Right ventricle myocardium inferior (tissue), 1 donor: ENCODE results near the gene ENO2. TPM values are rescaled to one million over a fixed set of nuclear protein-coding genes. Genes with fewer than 3 reads are reported as not detected.
A peak's percentile ranks its signal among the peaks of the same experiment; 100 is the strongest.

Experiments
- ATAC-seq: fragments of 200-7000 bp; cut with Tn5 transposase; one replicate; pipeline ENCODE4 v1.9.1; 2020; ENCODE audit warnings: mild to moderate bottlenecking, moderate library complexity
- DNase-seq: peaks from one replicate; pipeline ENCODE4 v3.0.0; 2021; ENCODE audit errors: missing footprints
- intact Hi-C: fragments of 100-400 bp; cut with DNase I; formaldehyde crosslinking; loops from one replicate; pipeline ENCODE4 v1.11.0; 2022
- total RNA-seq: library from RNA; stranded (reverse); fragmentation: NEBNext Ultra II Directional; extraction: Animal tissue kit (Norgen Biotek cat#: 25700); gene quantifications from one replicate; pipeline ENCODE4 v1.2.1, GENCODE V29; 2021
- donor health status: DM: no; HTN: yes; CAD: no; lungs with severe emphysema.

ENO2 gene
- total RNA-seq, 1 donor from 2014 or later, result 10.2 TPM

- intact Hi-C loops, result no loop called here
- ATAC-seq, result no peak
- peak; percentile 31 for DNase-seq
These were observed 38.6 kb downstream of the ENO2 start for GRCh38 chr12:6952863-6953441.

- ATAC-seq (peak; percentile 58), DNase-seq (peak; percentile 84)
- intact Hi-C loops, result no loop called here
These were observed 39.3 kb downstream of the ENO2 start for GRCh38 chr12:6953442-6954315.

DNA sequence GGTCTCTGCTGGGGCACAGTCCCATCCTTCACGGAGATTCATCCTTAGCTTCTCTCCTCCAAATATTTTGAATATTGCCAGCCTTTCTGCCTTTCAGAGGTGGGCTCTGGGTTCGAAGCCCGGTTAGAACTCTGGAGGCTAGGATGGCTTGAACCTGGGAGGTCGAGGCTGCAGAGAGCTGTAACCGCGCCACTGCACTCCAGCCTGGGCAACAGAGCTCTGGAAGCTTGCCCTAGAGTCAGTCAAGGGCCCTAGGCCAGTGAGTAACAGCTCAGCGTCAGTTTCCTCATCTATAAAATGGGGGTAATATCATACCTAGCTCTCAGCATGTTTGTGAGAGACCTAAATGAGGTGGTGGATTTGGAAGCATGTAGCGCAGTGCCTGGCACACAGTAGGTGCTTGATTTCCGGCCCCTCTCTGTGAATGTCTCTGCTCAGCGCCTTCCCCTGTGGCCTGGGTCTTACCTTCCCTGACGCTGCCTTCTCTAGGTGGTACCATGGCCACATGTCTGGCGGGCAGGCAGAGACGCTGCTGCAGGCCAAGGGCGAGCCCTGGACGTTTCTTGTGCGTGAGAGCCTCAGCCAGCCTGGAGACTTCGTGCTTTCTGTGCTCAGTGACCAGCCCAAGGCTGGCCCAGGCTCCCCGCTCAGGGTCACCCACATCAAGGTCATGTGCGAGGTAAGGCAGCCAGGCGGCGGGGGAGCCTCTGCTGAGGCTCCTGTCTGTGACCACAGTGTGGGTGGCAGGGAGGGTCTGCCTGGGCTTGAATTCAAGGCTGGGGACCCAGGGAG, 40.1 kb downstream of the ENO2 start:
- DNase-seq (peak; percentile 37), ATAC-seq (no peak)
- intact Hi-C loops, result no loop called here

DNA sequence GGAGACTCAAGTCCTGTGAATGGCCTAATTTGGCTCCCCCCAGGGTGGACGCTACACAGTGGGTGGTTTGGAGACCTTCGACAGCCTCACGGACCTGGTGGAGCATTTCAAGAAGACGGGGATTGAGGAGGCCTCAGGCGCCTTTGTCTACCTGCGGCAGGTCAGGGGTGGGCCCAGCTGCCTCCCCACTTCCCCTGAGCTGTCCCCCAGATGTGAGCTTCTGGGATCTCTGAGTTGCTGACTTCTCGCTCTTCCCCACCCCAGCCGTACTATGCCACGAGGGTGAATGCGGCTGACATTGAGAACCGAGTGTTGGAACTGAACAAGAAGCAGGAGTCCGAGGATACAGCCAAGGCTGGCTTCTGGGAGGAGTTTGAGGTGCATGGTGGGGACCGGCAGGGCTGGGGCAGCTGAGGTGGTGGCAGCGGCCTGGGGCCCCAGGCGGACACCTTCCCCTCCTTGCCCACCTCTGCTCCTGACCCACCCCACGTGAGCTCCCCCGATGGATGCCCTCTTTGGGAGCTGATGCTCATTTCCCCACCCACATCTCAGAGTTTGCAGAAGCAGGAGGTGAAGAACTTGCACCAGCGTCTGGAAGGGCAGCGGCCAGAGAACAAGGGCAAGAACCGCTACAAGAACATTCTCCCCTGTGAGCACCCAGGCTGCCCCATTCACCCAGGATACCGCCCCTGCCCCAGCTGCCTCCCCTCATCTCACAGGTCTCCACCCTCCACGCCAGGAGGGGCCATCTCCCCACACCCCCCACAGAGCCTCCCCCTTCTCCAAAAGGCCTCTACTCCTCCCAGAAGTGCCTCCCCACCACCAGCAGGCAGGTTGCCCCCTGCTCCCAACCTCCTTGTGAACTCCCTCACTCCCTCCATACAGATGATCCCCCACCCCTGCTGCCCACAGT, 41.0 kb downstream of the ENO2 start:
- DNase-seq, result peak; percentile 34
- intact Hi-C loops, result no loop called here
- ATAC-seq, result no peak

DNA sequence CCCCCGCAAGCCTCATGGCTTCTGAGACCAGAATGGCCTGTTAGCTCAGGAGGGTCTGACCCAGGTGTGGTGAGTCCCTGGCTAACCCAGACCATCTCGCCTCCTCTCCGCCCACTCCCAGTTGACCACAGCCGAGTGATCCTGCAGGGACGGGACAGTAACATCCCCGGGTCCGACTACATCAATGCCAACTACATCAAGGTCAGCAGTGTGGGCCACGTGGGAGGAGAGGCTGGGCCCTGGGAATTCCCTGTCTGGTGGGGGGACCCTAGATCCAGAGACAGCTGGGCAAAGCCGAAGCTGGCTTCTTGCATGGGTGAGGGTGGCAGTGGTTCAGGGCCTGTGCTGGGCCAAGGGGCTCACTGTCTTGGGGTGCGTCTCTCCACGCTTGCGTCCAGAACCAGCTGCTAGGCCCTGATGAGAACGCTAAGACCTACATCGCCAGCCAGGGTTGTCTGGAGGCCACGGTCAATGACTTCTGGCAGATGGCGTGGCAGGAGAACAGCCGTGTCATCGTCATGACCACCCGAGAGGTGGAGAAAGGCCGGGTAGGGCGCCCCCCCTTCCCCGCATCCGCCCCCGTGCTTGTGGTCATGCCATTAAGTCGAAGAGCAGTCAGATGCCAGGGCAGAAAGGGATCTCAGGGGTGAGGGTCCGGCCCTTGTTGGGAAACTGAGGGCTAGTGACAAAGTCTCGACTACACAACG, 41.8 kb downstream of the ENO2 start:
- ATAC-seq, result no peak
- intact Hi-C loops, result no loop called here
- DNase-seq, result peak; percentile 42

DNA sequence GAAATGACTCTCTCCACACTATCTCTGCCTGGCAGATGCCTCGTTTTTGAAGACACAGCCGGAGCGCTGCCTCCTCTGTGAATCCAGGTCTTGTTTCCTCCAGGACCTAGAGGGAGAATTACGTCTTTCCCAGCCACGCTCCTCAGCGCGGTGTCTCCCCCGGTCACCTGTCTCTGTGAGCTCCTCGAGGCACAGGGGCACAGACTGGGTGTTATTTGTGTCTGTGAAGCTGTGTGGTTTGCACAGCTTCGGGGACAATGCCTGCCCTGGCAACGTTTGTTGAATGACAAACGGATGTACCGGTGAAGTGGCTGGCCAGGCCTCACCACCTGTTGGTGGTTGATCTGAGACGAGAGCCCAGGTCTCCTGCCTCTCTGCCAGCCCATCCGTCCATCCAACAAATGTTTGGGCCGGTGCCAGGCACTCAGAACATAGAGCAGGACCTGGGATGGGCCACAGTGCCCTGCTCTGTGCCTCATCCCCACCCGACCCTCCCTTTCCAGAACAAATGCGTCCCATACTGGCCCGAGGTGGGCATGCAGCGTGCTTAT, 42.8 kb downstream of the ENO2 start:
- ATAC-seq (no peak), DNase-seq (peak; percentile 63)
- intact Hi-C loops, result no loop called here

DNA sequence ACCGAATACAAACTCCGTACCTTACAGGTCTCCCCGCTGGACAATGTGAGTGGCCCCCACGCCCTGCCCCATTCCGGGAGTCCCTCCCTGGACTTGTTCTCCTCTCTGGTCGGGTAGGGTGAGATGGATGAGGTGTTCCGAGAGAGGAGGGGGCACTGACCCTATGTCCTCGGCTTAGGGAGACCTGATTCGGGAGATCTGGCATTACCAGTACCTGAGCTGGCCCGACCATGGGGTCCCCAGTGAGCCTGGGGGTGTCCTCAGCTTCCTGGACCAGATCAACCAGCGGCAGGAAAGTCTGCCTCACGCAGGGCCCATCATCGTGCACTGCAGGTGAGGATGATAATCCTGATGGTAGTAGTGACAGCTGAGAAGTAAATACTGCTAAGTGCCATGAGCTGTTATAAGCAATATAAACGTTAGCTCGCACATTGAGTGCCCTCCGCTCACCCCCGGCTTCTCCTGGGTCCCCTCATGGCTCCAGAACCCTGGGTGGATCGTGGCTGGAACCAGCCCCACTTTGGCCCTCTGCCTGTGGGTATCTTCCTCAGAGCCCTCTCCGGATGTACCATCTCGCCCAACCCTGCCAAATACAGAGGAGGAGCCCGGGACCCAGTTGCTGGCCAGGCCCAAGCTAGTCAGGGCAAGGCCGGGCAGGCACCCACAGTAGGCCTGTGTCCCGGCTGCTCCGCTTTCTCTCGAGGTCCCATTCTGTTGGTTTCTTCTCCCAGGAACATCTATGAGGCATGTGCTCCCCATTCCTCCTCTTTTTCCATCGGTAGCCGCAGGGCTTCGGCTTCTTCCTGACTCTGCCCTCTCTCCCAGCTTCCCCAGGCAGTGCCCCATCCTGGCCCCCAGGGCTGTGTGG, 43.6 kb downstream of the ENO2 start:
- intact Hi-C loops, result no loop called here
- ATAC-seq (no peak), DNase-seq (peak; percentile 60)

GRCh38 chr12:6958609-6959057, 44.3 kb downstream of the ENO2 start:
- no peak for DNase-seq
- intact Hi-C loops, result no loop called here
- ATAC-seq, result no peak

- DNase-seq (peak; percentile 73), ATAC-seq (peak; percentile 18)
These were observed 44.9 kb downstream of the ENO2 start for GRCh38 chr12:6959058-6959804.

GRCh38 chr12:6959805-6960592, 45.6 kb downstream of the ENO2 start:
- ATAC-seq (no peak), DNase-seq (peak; percentile 54)
- intact Hi-C loops, result no loop called here

More at GRCh38 chr12:6959058-6959804, 44.9 kb downstream of the ENO2 start:
- intact Hi-C loops, result no loop called here

- DNase-seq, result peak; percentile 39
- ATAC-seq, result no peak
- intact Hi-C loops, result no loop called here
These were observed 46.4 kb downstream of the ENO2 start for GRCh38 chr12:6960593-6961277.

DNA sequence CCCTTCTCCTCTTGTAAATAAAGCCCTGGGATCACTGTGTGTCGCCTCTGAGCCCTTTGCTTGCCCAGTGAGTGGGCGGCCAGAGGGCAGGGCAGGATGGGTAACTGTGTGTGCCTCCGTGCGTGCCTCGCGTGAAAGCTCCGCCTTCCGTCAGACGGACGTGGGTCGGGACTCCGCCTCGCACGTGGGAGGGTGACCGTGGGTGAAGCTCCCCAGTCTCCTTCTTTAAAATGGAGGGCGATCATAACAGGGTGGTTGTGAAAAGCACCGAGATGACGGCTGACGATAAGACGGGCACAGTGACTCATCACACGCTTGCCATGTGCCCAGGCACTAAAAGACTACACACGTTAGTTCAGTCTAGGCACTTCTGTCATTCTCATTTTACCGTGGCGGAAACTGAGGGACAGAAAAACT, 46.9 kb downstream of the ENO2 start:
- DNase-seq (peak; percentile 81), ATAC-seq (peak; percentile 21)
- intact Hi-C loops, result no loop called here

GRCh38 chr12:6961695-6962284, 47.4 kb downstream of the ENO2 start:
- ATAC-seq, result peak; percentile 45
- DNase-seq, result peak; percentile 78
- intact Hi-C loops, result no loop called here

- no peak for ATAC-seq
- peak; percentile 44 for DNase-seq
- intact Hi-C loops, result no loop called here
These were observed 48.1 kb downstream of the ENO2 start for GRCh38 chr12:6962285-6963015.
